K562 (cell line): ENCODE results near the gene FAM83D. TPM values are rescaled to one million over a fixed set of nuclear protein-coding genes. Genes with fewer than 3 reads are reported as not detected.

Experiments used
- ARID3A ChIP-seq: IDR thresholded peaks from 2 replicates; pipeline ENCODE4 v1.6.1; 2012; ENCODE audit warnings: low read depth, low read length, improper control_type of control experiment, borderline replicate concordance
- ATF3 ChIP-seq, 2 experiments: fragments of 450-650 bp in 1 of 2; sonication (generic) in 1 of 2; formaldehyde crosslinking in 1 of 2; IDR thresholded peaks in 1 of 2; conservative IDR thresholded peaks in 1 of 2; 2 replicates each; pipeline versions ENCODE4 v1.6.1 to v1.8.1; 2016 to 2023; ENCODE audit warnings: mild to moderate bottlenecking in 2 of 2, moderate library complexity in 2 of 2, inconsistent platforms in 1 of 2, missing genetic modification reagents in 1 of 2
- CAMTA2 ChIP-seq: fragments of 250-450 bp; sonication (Bioruptor Pico); conservative IDR thresholded peaks from 2 replicates; pipeline ENCODE4 v1.5.1; 2022
- JUNB ChIP-seq: fragments of 450-650 bp; formaldehyde crosslinking; conservative IDR thresholded peaks from 2 replicates; pipeline ENCODE4 v1.4.0; 2020; ENCODE audit warnings: mild to moderate bottlenecking
- LCOR ChIP-seq: sonication (generic); formaldehyde crosslinking; IDR thresholded peaks from 2 replicates; pipeline ENCODE4 v1.8.0; 2022; ENCODE audit warnings: mild to moderate bottlenecking, missing genetic modification reagents
- STAG1 ChIP-seq: sonication (generic); formaldehyde crosslinking; IDR thresholded peaks from 2 replicates; pipeline ENCODE4 v1.5.0; 2020; ENCODE audit warnings: missing genetic modification reagents, borderline replicate concordance
- STAT6 ChIP-seq: sonication (generic); formaldehyde crosslinking; IDR thresholded peaks from 2 replicates; pipeline ENCODE4 v1.8.1; 2023; ENCODE audit warnings: mild to moderate bottlenecking, missing genetic modification reagents
- TARDBP ChIP-seq: fragments of 450-650 bp; IDR thresholded peaks from 2 replicates; pipeline ENCODE4 v1.6.1; 2016
- XRCC4 ChIP-seq: IDR thresholded peaks from one replicate; pipeline ENCODE4 v1.6.1; 2011; ENCODE audit not compliant: insufficient read depth, insufficient read length; ENCODE audit errors: extremely low read depth
- YY1 ChIP-seq, 3 experiments: IDR thresholded peaks; 2 replicates each; pipeline ENCODE4 v1.6.1; 2011; ENCODE audit warnings: low read length in 2 of 3, mild to moderate bottlenecking in 2 of 3, moderate library complexity in 2 of 3, borderline replicate concordance in 1 of 3, control low read depth in 1 of 3, low read depth in 1 of 3; ENCODE audit not compliant: insufficient read depth in 3 of 3, insufficient replicate concordance in 2 of 3, control insufficient read depth in 1 of 3, insufficient read length in 1 of 3; ENCODE audit errors: extremely low read depth in 1 of 3
- ZNF212 ChIP-seq: fragments of 450-650 bp; formaldehyde crosslinking; IDR thresholded peaks from 2 replicates; pipeline ENCODE4 v1.4.0; 2020; ENCODE audit warnings: mild to moderate bottlenecking
- ZNF699 ChIP-seq: fragments of 250-450 bp; sonication (Bioruptor Pico); IDR thresholded peaks from 2 replicates; pipeline ENCODE4 v1.8.0; 2021; ENCODE audit warnings: mild to moderate bottlenecking, moderate library complexity; ENCODE audit not compliant: insufficient replicate concordance
- ZNF764 ChIP-seq: fragments of 250-450 bp; sonication (Bioruptor Pico); IDR thresholded peaks from 2 replicates; pipeline ENCODE4 v1.4.0; 2020; ENCODE audit warnings: low read depth, mild to moderate bottlenecking, moderate library complexity
- ZNF785 ChIP-seq: fragments of 250-450 bp; sonication (Bioruptor Pico); IDR thresholded peaks from 2 replicates; pipeline ENCODE4 v1.4.0; 2020; ENCODE audit warnings: mild to moderate bottlenecking
- polyA plus RNA-seq, 8 experiments: library from polyadenylated mRNA; depleted of rRNA in 4 of 8; stranded (reverse) in 5 of 8; unstranded in 3 of 8; fragments of >200 nt; fragmentation: Nextera tagmentation in 2 of 8; fragmentation: Illumina TruSeq in 1 of 8; extraction: Ambion mirVana in 2 of 8; extraction: Trizol in 1 of 8; gene quantifications; 2 replicates each; pipeline versions ENCODE4 v1.2.1 to v1.2.3, GENCODE V29; 2011 to 2014; ENCODE audit warnings: inconsistent platforms in 1 of 8, missing spikeins in 1 of 8
- total RNA-seq, 7 experiments: library from RNA; depleted of rRNA in 6 of 7; stranded (reverse); fragments of >200 nt in 6 of 7; fragmentation: Illumina TruSeq in 2 of 7; extraction: Trizol in 2 of 7; gene quantifications; 2 replicates each; pipeline versions ENCODE4 v1.2.1 to v1.2.3, GENCODE V29; 2011 to 2021; ENCODE audit warnings: low replicate concordance in 1 of 7
- TF ChIP-seq, protein P1 (sequence below): fragments of 200-800 bp; sonication (Bioruptor generic); IDR thresholded peaks from 2 replicates; pipeline ENCODE4 v1.6.1; 2016; ENCODE audit warnings: missing genetic modification characterization, missing compliant biosample characterization

Gene FAM83D
- total and polyA plus RNA-seq, 9 of the 15 experiments (the other 6 are each of a cell fraction or from before 2014, with no cell fraction given): 8.2 to 66.1 (median 43.5) TPM

GRCh38 chr20:38962044-38962927 is 36.1 kb downstream of the FAM83D start, which contains the start of gene DHX35 (continued):
- TF ChIP-seq STAG1 (CRISPR knock-in tag) (no peak), XRCC4 (no peak), ZNF764 (CRISPR knock-in tag) (no peak), ARID3A (no peak), STAT6 (CRISPR knock-in tag) (no peak), ZNF212 (CRISPR knock-in tag) (no peak), ATF3 (IDR thresholded peaks at IDR 0.05) (peak; percentile 48), ATF3 (CRISPR knock-in tag; conservative IDR thresholded peaks at IDR 0.05) (no peak), YY1 (IDR thresholded peaks at IDR 0.05; ENCODE audit: borderline replicate concordance in 1 of 3, control insufficient read depth in 1 of 3, extremely low read depth in 1 of 3, insufficient read depth in 3 of 3, insufficient read length in 1 of 3, insufficient replicate concordance in 2 of 3, low read depth in 1 of 3, low read length in 2 of 3) (peak; percentile 86 to 96 (median 92)), JUNB (CRISPR knock-in tag) (no peak), CAMTA2 (no peak), ZNF699 (CRISPR knock-in tag) (no peak), TARDBP (no peak; the same call in 1 of the 2 replicates), ZNF785 (CRISPR knock-in tag) (no peak), LCOR (CRISPR knock-in tag) (peak; percentile 94)
- TF ChIP-seq, protein P1, sequence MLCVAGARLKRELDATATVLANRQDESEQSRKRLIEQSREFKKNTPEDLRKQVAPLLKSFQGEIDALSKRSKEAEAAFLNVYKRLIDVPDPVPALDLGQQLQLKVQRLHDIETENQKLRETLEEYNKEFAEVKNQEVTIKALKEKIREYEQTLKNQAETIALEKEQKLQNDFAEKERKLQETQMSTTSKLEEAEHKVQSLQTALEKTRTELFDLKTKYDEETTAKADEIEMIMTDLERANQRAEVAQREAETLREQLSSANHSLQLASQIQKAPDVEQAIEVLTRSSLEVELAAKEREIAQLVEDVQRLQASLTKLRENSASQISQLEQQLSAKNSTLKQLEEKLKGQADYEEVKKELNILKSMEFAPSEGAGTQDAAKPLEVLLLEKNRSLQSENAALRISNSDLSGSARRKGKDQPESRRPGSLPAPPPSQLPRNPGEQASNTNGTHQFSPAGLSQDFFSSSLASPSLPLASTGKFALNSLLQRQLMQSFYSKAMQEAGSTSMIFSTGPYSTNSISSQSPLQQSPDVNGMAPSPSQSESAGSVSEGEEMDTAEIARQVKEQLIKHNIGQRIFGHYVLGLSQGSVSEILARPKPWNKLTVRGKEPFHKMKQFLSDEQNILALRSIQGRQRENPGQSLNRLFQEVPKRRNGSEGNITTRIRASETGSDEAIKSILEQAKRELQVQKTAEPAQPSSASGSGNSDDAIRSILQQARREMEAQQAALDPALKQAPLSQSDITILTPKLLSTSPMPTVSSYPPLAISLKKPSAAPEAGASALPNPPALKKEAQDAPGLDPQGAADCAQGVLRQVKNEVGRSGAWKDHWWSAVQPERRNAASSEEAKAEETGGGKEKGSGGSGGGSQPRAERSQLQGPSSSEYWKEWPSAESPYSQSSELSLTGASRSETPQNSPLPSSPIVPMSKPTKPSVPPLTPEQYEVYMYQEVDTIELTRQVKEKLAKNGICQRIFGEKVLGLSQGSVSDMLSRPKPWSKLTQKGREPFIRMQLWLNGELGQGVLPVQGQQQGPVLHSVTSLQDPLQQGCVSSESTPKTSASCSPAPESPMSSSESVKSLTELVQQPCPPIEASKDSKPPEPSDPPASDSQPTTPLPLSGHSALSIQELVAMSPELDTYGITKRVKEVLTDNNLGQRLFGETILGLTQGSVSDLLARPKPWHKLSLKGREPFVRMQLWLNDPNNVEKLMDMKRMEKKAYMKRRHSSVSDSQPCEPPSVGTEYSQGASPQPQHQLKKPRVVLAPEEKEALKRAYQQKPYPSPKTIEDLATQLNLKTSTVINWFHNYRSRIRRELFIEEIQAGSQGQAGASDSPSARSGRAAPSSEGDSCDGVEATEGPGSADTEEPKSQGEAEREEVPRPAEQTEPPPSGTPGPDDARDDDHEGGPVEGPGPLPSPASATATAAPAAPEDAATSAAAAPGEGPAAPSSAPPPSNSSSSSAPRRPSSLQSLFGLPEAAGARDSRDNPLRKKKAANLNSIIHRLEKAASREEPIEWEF (CRISPR knock-in tag): no peak
